Measurements from ENCODE around the gene TMEM266. TPM values are rescaled to one million over a fixed set of nuclear protein-coding genes. Genes with fewer than 3 reads are reported as not detected.

TMEM266 gene
- total and polyA plus RNA-seq, 2 experiments from 2014 or later = 0.42 to 5.0 TPM

GRCh38 chr15:76197703-76198455, 138.1 kb downstream of the TMEM266 start:
- no peak overlapping the region for H3K4me3 ChIP-seq
- H3K79me2 ChIP-seq (replicated peaks; ENCODE audit: insufficient read depth) = no peaks in the 10 kb centered on the region
- H3K36me3 Mint-ChIP-seq (ENCODE audit: low read depth) = no peaks in the 10 kb centered on the region
- no peaks in the 10 kb centered on the region for H4K20me1 ChIP-seq (replicated peaks; ENCODE audit: insufficient read depth)
- no peak overlapping the region for H3K27ac ChIP-seq (ENCODE audit: low read depth)
- H3K36me3 ChIP-seq (ENCODE audit: insufficient read depth) = no peaks in the 10 kb centered on the region
- ATAC-seq = no peak
- no peak overlapping the region for H3K27ac Mint-ChIP-seq
- no peak for DNase-seq (ENCODE audit: low spot score)
- H2AFZ ChIP-seq = no peak overlapping the region
- no peaks in the 10 kb centered on the region for H3F3A ChIP-seq (replicated peaks; ENCODE audit: low read depth)
- no peaks in the 10 kb centered on the region for H3K27me3 ChIP-seq (ENCODE audit: insufficient read depth)
- no peak for TF ChIP-seq REST (IDR thresholded peaks at IDR 0.05; ENCODE audit: unreplicated experiment)
- no peak for TF ChIP-seq NANOG (IDR thresholded peaks at IDR 0.05; ENCODE audit: borderline replicate concordance)
- TF ChIP-seq STAT1 (IDR thresholded peaks at IDR 0.05; ENCODE audit: unreplicated experiment) = no peak
- no peak for TF ChIP-seq ZNF331 (CRISPR knock-in tag; IDR thresholded peaks at IDR 0.05; ENCODE audit: low read depth)
- TF ChIP-seq CREB1 (CRISPR knock-in tag; IDR thresholded peaks at IDR 0.05; ENCODE audit: low read depth) = no peak
- TF ChIP-seq, protein P1, sequence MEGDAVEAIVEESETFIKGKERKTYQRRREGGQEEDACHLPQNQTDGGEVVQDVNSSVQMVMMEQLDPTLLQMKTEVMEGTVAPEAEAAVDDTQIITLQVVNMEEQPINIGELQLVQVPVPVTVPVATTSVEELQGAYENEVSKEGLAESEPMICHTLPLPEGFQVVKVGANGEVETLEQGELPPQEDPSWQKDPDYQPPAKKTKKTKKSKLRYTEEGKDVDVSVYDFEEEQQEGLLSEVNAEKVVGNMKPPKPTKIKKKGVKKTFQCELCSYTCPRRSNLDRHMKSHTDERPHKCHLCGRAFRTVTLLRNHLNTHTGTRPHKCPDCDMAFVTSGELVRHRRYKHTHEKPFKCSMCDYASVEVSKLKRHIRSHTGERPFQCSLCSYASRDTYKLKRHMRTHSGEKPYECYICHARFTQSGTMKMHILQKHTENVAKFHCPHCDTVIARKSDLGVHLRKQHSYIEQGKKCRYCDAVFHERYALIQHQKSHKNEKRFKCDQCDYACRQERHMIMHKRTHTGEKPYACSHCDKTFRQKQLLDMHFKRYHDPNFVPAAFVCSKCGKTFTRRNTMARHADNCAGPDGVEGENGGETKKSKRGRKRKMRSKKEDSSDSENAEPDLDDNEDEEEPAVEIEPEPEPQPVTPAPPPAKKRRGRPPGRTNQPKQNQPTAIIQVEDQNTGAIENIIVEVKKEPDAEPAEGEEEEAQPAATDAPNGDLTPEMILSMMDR (conservative IDR thresholded peaks at IDR 0.05; ENCODE audit: low read depth in 2 of 2) = no peak
- no peak for TF ChIP-seq POLR2AphosphoS5 (IDR thresholded peaks at IDR 0.05; ENCODE audit: low read depth)
- TF ChIP-seq EZH2 (IDR thresholded peaks at IDR 0.05; ENCODE audit: low read depth, unreplicated experiment) = no peak
- TF ChIP-seq EZH2phosphoT487 (IDR thresholded peaks at IDR 0.05; ENCODE audit: unreplicated experiment) = no peak
- TF ChIP-seq, protein P2, sequence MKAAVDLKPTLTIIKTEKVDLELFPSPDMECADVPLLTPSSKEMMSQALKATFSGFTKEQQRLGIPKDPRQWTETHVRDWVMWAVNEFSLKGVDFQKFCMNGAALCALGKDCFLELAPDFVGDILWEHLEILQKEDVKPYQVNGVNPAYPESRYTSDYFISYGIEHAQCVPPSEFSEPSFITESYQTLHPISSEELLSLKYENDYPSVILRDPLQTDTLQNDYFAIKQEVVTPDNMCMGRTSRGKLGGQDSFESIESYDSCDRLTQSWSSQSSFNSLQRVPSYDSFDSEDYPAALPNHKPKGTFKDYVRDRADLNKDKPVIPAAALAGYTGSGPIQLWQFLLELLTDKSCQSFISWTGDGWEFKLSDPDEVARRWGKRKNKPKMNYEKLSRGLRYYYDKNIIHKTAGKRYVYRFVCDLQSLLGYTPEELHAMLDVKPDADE (IDR thresholded peaks at IDR 0.05) = no peak
- TF ChIP-seq, protein P3, sequence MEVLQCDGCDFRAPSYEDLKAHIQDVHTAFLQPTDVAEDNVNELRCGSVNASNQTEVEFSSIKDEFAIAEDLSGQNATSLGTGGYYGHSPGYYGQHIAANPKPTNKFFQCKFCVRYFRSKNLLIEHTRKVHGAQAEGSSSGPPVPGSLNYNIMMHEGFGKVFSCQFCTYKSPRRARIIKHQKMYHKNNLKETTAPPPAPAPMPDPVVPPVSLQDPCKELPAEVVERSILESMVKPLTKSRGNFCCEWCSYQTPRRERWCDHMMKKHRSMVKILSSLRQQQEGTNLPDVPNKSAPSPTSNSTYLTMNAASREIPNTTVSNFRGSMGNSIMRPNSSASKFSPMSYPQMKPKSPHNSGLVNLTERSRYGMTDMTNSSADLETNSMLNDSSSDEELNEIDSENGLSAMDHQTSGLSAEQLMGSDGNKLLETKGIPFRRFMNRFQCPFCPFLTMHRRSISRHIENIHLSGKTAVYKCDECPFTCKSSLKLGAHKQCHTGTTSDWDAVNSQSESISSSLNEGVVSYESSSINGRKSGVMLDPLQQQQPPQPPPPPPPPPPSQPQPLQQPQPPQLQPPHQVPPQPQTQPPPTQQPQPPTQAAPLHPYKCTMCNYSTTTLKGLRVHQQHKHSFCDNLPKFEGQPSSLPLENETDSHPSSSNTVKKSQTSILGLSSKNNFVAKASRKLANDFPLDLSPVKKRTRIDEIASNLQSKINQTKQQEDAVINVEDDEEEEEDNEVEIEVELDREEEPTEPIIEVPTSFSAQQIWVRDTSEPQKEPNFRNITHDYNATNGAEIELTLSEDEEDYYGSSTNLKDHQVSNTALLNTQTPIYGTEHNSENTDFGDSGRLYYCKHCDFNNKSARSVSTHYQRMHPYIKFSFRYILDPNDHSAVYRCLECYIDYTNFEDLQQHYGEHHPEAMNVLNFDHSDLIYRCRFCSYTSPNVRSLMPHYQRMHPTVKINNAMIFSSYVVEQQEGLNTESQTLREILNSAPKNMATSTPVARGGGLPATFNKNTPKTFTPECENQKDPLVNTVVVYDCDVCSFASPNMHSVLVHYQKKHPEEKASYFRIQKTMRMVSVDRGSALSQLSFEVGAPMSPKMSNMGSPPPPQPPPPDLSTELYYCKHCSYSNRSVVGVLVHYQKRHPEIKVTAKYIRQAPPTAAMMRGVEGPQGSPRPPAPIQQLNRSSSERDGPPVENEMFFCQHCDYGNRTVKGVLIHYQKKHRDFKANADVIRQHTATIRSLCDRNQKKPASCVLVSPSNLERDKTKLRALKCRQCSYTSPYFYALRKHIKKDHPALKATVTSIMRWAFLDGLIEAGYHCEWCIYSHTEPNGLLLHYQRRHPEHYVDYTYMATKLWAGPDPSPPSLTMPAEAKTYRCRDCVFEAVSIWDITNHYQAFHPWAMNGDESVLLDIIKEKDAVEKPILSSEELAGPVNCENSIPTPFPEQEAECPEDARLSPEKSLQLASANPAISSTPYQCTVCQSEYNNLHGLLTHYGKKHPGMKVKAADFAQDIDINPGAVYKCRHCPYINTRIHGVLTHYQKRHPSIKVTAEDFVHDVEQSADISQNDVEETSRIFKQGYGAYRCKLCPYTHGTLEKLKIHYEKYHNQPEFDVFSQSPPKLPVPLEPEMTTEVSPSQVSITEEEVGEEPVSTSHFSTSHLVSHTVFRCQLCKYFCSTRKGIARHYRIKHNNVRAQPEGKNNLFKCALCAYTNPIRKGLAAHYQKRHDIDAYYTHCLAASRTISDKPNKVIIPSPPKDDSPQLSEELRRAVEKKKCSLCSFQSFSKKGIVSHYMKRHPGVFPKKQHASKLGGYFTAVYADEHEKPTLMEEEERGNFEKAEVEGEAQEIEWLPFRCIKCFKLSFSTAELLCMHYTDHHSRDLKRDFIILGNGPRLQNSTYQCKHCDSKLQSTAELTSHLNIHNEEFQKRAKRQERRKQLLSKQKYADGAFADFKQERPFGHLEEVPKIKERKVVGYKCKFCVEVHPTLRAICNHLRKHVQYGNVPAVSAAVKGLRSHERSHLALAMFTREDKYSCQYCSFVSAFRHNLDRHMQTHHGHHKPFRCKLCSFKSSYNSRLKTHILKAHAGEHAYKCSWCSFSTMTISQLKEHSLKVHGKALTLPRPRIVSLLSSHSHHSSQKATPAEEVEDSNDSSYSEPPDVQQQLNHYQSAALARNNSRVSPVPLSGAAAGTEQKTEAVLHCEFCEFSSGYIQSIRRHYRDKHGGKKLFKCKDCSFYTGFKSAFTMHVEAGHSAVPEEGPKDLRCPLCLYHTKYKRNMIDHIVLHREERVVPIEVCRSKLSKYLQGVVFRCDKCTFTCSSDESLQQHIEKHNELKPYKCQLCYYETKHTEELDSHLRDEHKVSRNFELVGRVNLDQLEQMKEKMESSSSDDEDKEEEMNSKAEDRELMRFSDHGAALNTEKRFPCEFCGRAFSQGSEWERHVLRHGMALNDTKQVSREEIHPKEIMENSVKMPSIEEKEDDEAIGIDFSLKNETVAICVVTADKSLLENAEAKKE (CRISPR knock-in tag; IDR thresholded peaks at IDR 0.05) = no peak
- TF ChIP-seq JUNB (IDR thresholded peaks at IDR 0.05; ENCODE audit: unreplicated experiment) = no peak
- TF ChIP-seq ZNF114 (CRISPR knock-in tag; IDR thresholded peaks at IDR 0.05) = no peak
- peaks cover 14% of the 10 kb centered on the region for H3K27me3 Mint-ChIP-seq (ENCODE audit: insufficient read depth, low read depth, poor library complexity)
- no peaks in the 10 kb centered on the region for H3K4me1 ChIP-seq (ENCODE audit: insufficient read depth)
- no peak overlapping the region for H3K4me2 ChIP-seq
- H3K9me2 ChIP-seq (ENCODE audit: insufficient read depth) = no peaks in the 10 kb centered on the region
- no peaks in the 10 kb centered on the region for H3K9me3 Mint-ChIP-seq
- H3K4me3 Mint-ChIP-seq = no peak overlapping the region
- H3K4me1 Mint-ChIP-seq = peaks cover 21% of the 10 kb centered on the region

All from GM23338 (cell line).